Stomach (tissue), 4 donors: ENCODE measurements around the gene NFKBIA.

Experiments
- EP300 ChIP-seq: sonication (generic); formaldehyde crosslinking; IDR thresholded peaks from one replicate; pipeline ENCODE4 v1.6.1; 2017; ENCODE audit warnings: antibody characterized with exemption
- POLR2A ChIP-seq, 4 donors: fragments of 450-650 bp; IDR thresholded peaks; one replicate each; pipeline ENCODE4 v1.6.1; 2016; ENCODE audit warnings: antibody characterized with exemption in 4 of 4, control low read depth in 2 of 4, mild to moderate bottlenecking in 1 of 4, moderate library complexity in 1 of 4
- POLR2AphosphoS5 ChIP-seq, 3 donors: sonication (generic); formaldehyde crosslinking; IDR thresholded peaks; one replicate each; pipeline ENCODE4 v1.6.1; 2016; ENCODE audit warnings: antibody characterized with exemption in 3 of 3
- TF ChIP-seq, protein P1 (sequence below), 7 experiments: fragments of 450-650 bp in 4 of 7; fragments of 200-600 bp in 3 of 7; sonication (generic) in 3 of 7; IDR thresholded peaks; one replicate each; pipeline ENCODE4 v1.5.1; 2016 to 2019; ENCODE audit warnings: antibody characterized with exemption in 7 of 7, control low read depth in 2 of 7, mild to moderate bottlenecking in 1 of 7

DNA sequence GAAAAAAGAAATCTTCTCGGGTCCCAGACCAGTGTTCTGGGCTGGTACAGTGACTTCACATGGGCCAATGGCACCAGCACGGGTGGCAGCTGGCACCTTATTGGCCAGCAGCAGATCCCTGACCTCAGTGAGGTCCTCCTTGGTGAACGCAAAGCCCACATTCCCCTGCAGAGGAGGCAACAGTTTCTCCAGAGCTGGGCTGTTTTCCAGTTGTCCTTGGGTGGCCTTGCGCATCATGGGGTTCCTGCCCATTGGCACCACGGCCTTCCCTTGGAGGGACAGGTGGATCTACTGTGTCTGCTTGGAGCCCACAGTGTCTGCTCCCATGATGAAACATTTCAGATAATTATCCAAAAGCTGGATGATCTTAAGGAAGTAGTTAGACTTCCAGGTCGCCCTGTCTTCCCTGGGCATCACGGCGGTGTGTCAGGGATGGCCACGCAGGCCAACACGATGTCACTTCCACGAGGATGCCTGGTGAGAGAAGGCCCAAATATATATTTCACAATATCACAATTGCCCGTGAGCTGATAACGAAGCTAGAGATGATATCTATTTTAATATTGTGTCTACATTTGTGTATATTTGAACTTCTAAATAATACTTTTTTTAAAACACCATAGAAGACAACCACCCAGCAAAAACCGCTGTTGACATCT, 15.8 kb downstream of the NFKBIA start:
- TF ChIP-seq, protein P1, sequence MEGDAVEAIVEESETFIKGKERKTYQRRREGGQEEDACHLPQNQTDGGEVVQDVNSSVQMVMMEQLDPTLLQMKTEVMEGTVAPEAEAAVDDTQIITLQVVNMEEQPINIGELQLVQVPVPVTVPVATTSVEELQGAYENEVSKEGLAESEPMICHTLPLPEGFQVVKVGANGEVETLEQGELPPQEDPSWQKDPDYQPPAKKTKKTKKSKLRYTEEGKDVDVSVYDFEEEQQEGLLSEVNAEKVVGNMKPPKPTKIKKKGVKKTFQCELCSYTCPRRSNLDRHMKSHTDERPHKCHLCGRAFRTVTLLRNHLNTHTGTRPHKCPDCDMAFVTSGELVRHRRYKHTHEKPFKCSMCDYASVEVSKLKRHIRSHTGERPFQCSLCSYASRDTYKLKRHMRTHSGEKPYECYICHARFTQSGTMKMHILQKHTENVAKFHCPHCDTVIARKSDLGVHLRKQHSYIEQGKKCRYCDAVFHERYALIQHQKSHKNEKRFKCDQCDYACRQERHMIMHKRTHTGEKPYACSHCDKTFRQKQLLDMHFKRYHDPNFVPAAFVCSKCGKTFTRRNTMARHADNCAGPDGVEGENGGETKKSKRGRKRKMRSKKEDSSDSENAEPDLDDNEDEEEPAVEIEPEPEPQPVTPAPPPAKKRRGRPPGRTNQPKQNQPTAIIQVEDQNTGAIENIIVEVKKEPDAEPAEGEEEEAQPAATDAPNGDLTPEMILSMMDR (IDR thresholded peaks at IDR 0.05) = no peak
- no peak for TF ChIP-seq EP300
- TF ChIP-seq POLR2A (IDR thresholded peaks at IDR 0.05) = no peak
- no peak for TF ChIP-seq POLR2AphosphoS5 (IDR thresholded peaks at IDR 0.05)
